Lung (tissue), 12 donors: Measurements from ENCODE around the gene IFI27L2. TPM values are rescaled to one million over a fixed set of nuclear protein-coding genes. Genes with fewer than 3 reads are reported as not detected.

Experiments
- ATAC-seq: fragments of 200-7000 bp; cut with Tn5 transposase; one replicate; pipeline ENCODE4 v1.9.1; 2020; ENCODE audit warnings: moderate number of reproducible peaks; ENCODE audit not compliant: insufficient read depth, low FRiP score
- DNase-seq, 3 donors: peaks; one replicate each; pipeline ENCODE4 v3.0.0-alpha.2; 2013 to 2017
- H3K27ac ChIP-seq, 2 donors: one replicate each; pipeline ENCODE4 v1.5.1; 2013; ENCODE audit warnings: mild to moderate bottlenecking in 2 of 2, moderate library complexity in 2 of 2, control low read depth in 1 of 2, inconsistent platforms in 1 of 2, low read depth in 1 of 2, low read length in 1 of 2
- H3K27me3 ChIP-seq, 3 donors: one replicate each; pipeline ENCODE4 v1.5.1; 2013; ENCODE audit warnings: low read length in 2 of 3; ENCODE audit not compliant: control insufficient read depth in 3 of 3, insufficient read depth in 3 of 3
- H3K36me3 ChIP-seq, 4 donors: one replicate each; pipeline ENCODE4 v1.5.1; 2013; ENCODE audit warnings: low read length in 4 of 4, mild to moderate bottlenecking in 1 of 4, moderate library complexity in 1 of 4; ENCODE audit not compliant: control insufficient read depth in 4 of 4, insufficient read depth in 4 of 4
- H3K4me1 ChIP-seq, 5 donors: one replicate each; pipeline ENCODE4 v1.5.1; 2013; ENCODE audit warnings: low read length in 5 of 5, mild to moderate bottlenecking in 2 of 5, moderate library complexity in 1 of 5; ENCODE audit not compliant: control insufficient read depth in 5 of 5, insufficient read depth in 5 of 5
- H3K4me3 ChIP-seq: one replicate; pipeline ENCODE4 v1.5.1; 2013; ENCODE audit warnings: mild to moderate bottlenecking, control low read depth, moderate library complexity
- H3K9ac ChIP-seq, 2 donors: one replicate each; pipeline ENCODE4 v1.5.1; 2013; ENCODE audit warnings: low read length in 2 of 2, control low read depth in 1 of 2; ENCODE audit not compliant: insufficient read depth in 1 of 2
- H3K9me3 ChIP-seq, 4 donors: one replicate each; pipeline ENCODE4 v1.5.1; 2013; ENCODE audit warnings: low read length in 3 of 4, mild to moderate bottlenecking in 1 of 4, moderate library complexity in 1 of 4; ENCODE audit not compliant: control insufficient read depth in 4 of 4, insufficient read depth in 3 of 4
- WGBS, 2 donors: extraction: QIAGEN DNeasy Blood & Tissue Kit; methylation state at CpG; one replicate each; pipeline ENCODE4 v1.1.7; 2013; 5-methylcytosine and 5-hydroxymethylcytosine counted together
- polyA plus RNA-seq, 2 donors: library from polyadenylated mRNA; stranded (reverse); fragments of 200-250 nt; gene quantifications; one replicate each; pipeline ENCODE4 v1.2.1, GENCODE V29; 2013
- total RNA-seq, 2 donors: library from RNA; depleted of rRNA in 1 of 2; stranded (reverse); fragments of >200 nt in 1 of 2; gene quantifications; one replicate each; pipeline ENCODE4 v1.2.1, GENCODE V29; 2014 to 2021
- TF ChIP-seq, protein P1 (sequence below): IDR thresholded peaks from 2 replicates; pipeline ENCODE4 v1.5.1; 2012; ENCODE audit warnings: mild to moderate bottlenecking; ENCODE audit errors: control extremely low read depth, extremely low read depth
- donor health status: control.
- donor health status: control.
- donor health status: Bipolar disorder and iron deficiency.
- donor health status: healthy.
- donor health status: DM: yes; HTN: yes; CAD: no.

The IFI27L2 gene
- total and polyA plus RNA-seq, 4 donors: 27.2 to 127 (median 73.4) TPM

- Histone ChIP-seq H3K27ac (no peak overlapping the region), H3K27me3 (no peaks in the 10 kb centered on the region), H3K9me3 (peaks cover 0 to 10% (median 3%) of the 10 kb centered on the region in 4 donors), H3K4me3 (no peak overlapping the region), H3K4me1 (peaks cover 0 to 2% (median 0%) of the 10 kb centered on the region in 5 donors), H3K36me3 (peaks cover 0 to 6% (median 0%) of the 10 kb centered on the region in 4 donors), H3K9ac (no peak overlapping the region)
- DNase-seq (peak in 1 of 3 donors; percentile 2), ATAC-seq (no peak)
- WGBS, 2 donors: 64 to 86% methylated on average over 3 of the region's 3 CpGs
- TF ChIP-seq, protein P1, sequence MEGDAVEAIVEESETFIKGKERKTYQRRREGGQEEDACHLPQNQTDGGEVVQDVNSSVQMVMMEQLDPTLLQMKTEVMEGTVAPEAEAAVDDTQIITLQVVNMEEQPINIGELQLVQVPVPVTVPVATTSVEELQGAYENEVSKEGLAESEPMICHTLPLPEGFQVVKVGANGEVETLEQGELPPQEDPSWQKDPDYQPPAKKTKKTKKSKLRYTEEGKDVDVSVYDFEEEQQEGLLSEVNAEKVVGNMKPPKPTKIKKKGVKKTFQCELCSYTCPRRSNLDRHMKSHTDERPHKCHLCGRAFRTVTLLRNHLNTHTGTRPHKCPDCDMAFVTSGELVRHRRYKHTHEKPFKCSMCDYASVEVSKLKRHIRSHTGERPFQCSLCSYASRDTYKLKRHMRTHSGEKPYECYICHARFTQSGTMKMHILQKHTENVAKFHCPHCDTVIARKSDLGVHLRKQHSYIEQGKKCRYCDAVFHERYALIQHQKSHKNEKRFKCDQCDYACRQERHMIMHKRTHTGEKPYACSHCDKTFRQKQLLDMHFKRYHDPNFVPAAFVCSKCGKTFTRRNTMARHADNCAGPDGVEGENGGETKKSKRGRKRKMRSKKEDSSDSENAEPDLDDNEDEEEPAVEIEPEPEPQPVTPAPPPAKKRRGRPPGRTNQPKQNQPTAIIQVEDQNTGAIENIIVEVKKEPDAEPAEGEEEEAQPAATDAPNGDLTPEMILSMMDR: no peak
Observed at GRCh38 chr14:94122438-94122837, 7.0 kb downstream of the IFI27L2 start.

GRCh38 chr14:94121485-94121884 is 7.9 kb downstream of the IFI27L2 start:
- Histone ChIP-seq H3K9me3 (peaks cover 0 to 10% (median 3%) of the 10 kb centered on the region in 4 donors), H3K9ac (no peak overlapping the region), H3K4me1 (no peaks in the 10 kb centered on the region), H3K36me3 (no peaks in the 10 kb centered on the region), H3K27me3 (no peaks in the 10 kb centered on the region), H3K4me3 (no peak overlapping the region), H3K27ac (no peak overlapping the region)
- TF ChIP-seq, protein P1: no peak
- 57 to 58% methylated on average over 3 of the region's 3 CpGs for WGBS, 2 donors
- ATAC-seq (no peak), DNase-seq (peak in 1 of 3 donors; percentile 2)

DNA sequence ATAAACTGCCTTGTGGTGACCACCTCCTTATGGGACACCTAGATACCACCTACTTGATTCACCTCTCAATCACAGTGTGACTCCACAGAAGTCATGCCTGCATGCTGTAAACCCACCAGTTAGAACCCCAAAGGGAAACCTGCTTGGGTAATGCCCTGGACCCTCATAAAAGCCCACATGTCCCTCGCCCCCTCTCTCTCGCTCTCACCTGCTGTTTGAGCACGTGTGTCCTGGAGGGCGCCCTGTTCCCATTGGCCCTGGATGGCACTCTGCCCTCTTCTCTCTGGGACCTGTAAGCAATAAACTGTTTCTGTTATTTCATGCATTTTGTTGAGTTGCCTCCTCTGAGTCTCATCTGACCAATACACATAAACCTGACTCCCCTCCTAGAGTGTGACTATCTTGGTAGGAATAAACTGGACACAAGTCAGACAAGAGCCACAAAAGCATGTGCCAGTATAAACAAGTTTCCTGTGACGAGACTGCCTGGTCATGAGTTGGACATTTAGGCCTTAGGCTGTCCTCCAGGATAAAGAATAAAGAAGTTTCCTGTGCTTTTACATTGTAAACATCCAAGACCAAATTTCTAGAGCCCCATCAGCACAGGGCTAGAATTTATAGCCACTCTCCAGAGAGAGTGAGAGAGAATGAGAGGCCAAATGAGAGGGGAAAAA is 8.6 kb downstream of the IFI27L2 start:
- no peak overlapping the region for H3K4me3 ChIP-seq
- H3K27ac ChIP-seq: no peak overlapping the region
- DNase-seq (peak in 1 of 3 donors; percentile 1), ATAC-seq (no peak)
- WGBS, 2 donors: 82 to 90% methylated on average over 5 of the region's 5 CpGs
- H3K4me1 ChIP-seq: peaks cover 0 to 2% (median 0%) of the 10 kb centered on the region in 5 donors
- peaks cover 0 to 10% (median 3%) of the 10 kb centered on the region in 4 donors for H3K9me3 ChIP-seq
- H3K27me3 ChIP-seq: no peaks in the 10 kb centered on the region
- H3K36me3 ChIP-seq: no peaks in the 10 kb centered on the region
- no peak overlapping the region for H3K9ac ChIP-seq
- TF ChIP-seq, protein P1: no peak
